IPS-20b (cell line): Measurements from ENCODE around the gene NAT8L.
"Not testable (repeated sequence)": the region's sequence is repeated elsewhere in the genome, so short reads cannot be mapped to it uniquely, and the experiment has no call there.

Experiments used
- H3K27ac ChIP-seq: one replicate; pipeline ENCODE4 v1.5.1; 2013; ENCODE audit warnings: low read length
- H3K27me3 ChIP-seq: 2 replicates; pipeline ENCODE4 v1.6.1; 2013; ENCODE audit warnings: mild to moderate bottlenecking, low read length, inconsistent platforms; ENCODE audit not compliant: insufficient read depth
- H3K36me3 ChIP-seq: 2 replicates; pipeline ENCODE4 v1.6.1; 2013; ENCODE audit warnings: low read depth, mild to moderate bottlenecking, inconsistent platforms, low read length, moderate library complexity; ENCODE audit not compliant: insufficient read depth
- H3K4me1 ChIP-seq: 2 replicates; pipeline ENCODE4 v1.6.1; 2013; ENCODE audit warnings: mild to moderate bottlenecking, control low read depth, inconsistent platforms, low read length, moderate library complexity; ENCODE audit not compliant: insufficient read depth
- H3K4me3 ChIP-seq: 2 replicates; pipeline ENCODE4 v1.5.1; 2013; ENCODE audit warnings: mild to moderate bottlenecking, low read length, inconsistent platforms
- H3K9ac ChIP-seq: 2 replicates; pipeline ENCODE4 v1.6.1; 2013; ENCODE audit warnings: low read depth, mild to moderate bottlenecking, inconsistent platforms, low read length, moderate library complexity
- H3K9me3 ChIP-seq: 2 replicates; pipeline ENCODE4 v1.6.1; 2013; ENCODE audit warnings: mild to moderate bottlenecking, low read depth, low read length, inconsistent platforms; ENCODE audit not compliant: insufficient read depth

Gene NAT8L

GRCh38 chr4:2059046-2059725, at the start of gene NAT8L:
TSS of gene NAT8L (plus strand) at chr4:2059327. CDS start at chr4:2059512, 185 bp downstream.
- H3K9ac ChIP-seq: no peak within 1 kb of the TSS
- H3K4me1 ChIP-seq: no peaks in the 10 kb centered on the region
- H3K27me3 ChIP-seq: peaks cover 62% of the 10 kb centered on the region
- peak within 1 kb of the TSS; percentile 50; the same call in 1 of the 2 replicates for H3K4me3 ChIP-seq
- no peaks in the 10 kb centered on the region for H3K9me3 ChIP-seq
- no peaks in the 10 kb centered on the region for H3K36me3 ChIP-seq
- H3K27ac ChIP-seq: no peak within 1 kb of the TSS

- Histone ChIP-seq H3K27ac (no peak overlapping the region), H3K9ac (peak overlapping the region; percentile 97; the same call in 1 of the 2 replicates)
Observed at GRCh38 chr4:2009651-2010233, 49.4 kb upstream of the NAT8L start.

GRCh38 chr4:2011583-2011982, 47.5 kb upstream of the NAT8L start:
- no peaks in the 10 kb centered on the region for H3K9me3 ChIP-seq
- no peaks in the 10 kb centered on the region; the same call in 1 of the 2 replicates for H3K27me3 ChIP-seq
- no peak overlapping the region for H3K9ac ChIP-seq
- peaks cover 3% of the 10 kb centered on the region; the same call in 1 of the 2 replicates for H3K4me1 ChIP-seq
- H3K4me3 ChIP-seq: no peak overlapping the region
- H3K36me3 ChIP-seq: peaks cover 5% of the 10 kb centered on the region; the same call in 1 of the 2 replicates
- no peak overlapping the region for H3K27ac ChIP-seq

More at GRCh38 chr4:2009651-2010233, 49.4 kb upstream of the NAT8L start:
- H3K4me1 ChIP-seq: peaks cover 3% of the 10 kb centered on the region; the same call in 1 of the 2 replicates
- H3K4me3 ChIP-seq: peak overlapping the region; percentile 93
- no peaks in the 10 kb centered on the region for H3K9me3 ChIP-seq
- H3K36me3 ChIP-seq: peaks cover 21% of the 10 kb centered on the region
- no peaks in the 10 kb centered on the region; the same call in 1 of the 2 replicates for H3K27me3 ChIP-seq

GRCh38 chr4:2015008-2015407, 44.1 kb upstream of the NAT8L start:
- Histone ChIP-seq H3K4me1 (no peaks in the 10 kb centered on the region), H3K9me3 (no peaks in the 10 kb centered on the region), H3K27me3 (peaks cover 4% of the 10 kb centered on the region), H3K27ac (no peak overlapping the region), H3K4me3 (no peak overlapping the region), H3K36me3 (no peaks in the 10 kb centered on the region), H3K9ac (no peak overlapping the region)

- not testable (repeated sequence) for H3K27me3 ChIP-seq, H3K36me3 ChIP-seq, H3K9ac ChIP-seq, H3K4me3 ChIP-seq, H3K4me1 ChIP-seq, H3K27ac ChIP-seq, H3K9me3 ChIP-seq
Observed at GRCh38 chr4:2021358-2022018, 37.6 kb upstream of the NAT8L start.

GRCh38 chr4:2024683-2025082, 34.4 kb upstream of the NAT8L start:
- Histone ChIP-seq H3K4me1 (no peaks in the 10 kb centered on the region; the same call in 1 of the 2 replicates), H3K9ac (no peak overlapping the region), H3K9me3 (peaks cover 5% of the 10 kb centered on the region; the same call in 1 of the 2 replicates), H3K27ac (no peak overlapping the region), H3K36me3 (no peaks in the 10 kb centered on the region), H3K27me3 (peaks cover 6% of the 10 kb centered on the region; the same call in 1 of the 2 replicates), H3K4me3 (no peak overlapping the region)

- no peak overlapping the region for H3K4me3 ChIP-seq
- H3K27me3 ChIP-seq: peaks cover 15% of the 10 kb centered on the region; the same call in 1 of the 2 replicates
- no peaks in the 10 kb centered on the region; the same call in 1 of the 2 replicates for H3K4me1 ChIP-seq
- H3K36me3 ChIP-seq: no peaks in the 10 kb centered on the region
- H3K27ac ChIP-seq: no peak overlapping the region
- no peak overlapping the region for H3K9ac ChIP-seq
- H3K9me3 ChIP-seq: peaks cover 5% of the 10 kb centered on the region; the same call in 1 of the 2 replicates
Observed at GRCh38 chr4:2025817-2026216, 33.3 kb upstream of the NAT8L start.

GRCh38 chr4:2027120-2027519, 32.0 kb upstream of the NAT8L start:
- H3K27me3 ChIP-seq: peaks cover 15% of the 10 kb centered on the region; the same call in 1 of the 2 replicates
- H3K27ac ChIP-seq, H3K36me3 ChIP-seq, H3K4me1 ChIP-seq, H3K9ac ChIP-seq, H3K4me3 ChIP-seq, H3K9me3 ChIP-seq: not testable (repeated sequence)

- not testable (repeated sequence) for H3K9me3 ChIP-seq, H3K27ac ChIP-seq, H3K4me1 ChIP-seq, H3K4me3 ChIP-seq, H3K9ac ChIP-seq, H3K36me3 ChIP-seq
- H3K27me3 ChIP-seq: peaks cover 48% of the 10 kb centered on the region
Observed at GRCh38 chr4:2031161-2031560, 28.0 kb upstream of the NAT8L start.

GRCh38 chr4:2036327-2036726, 22.8 kb upstream of the NAT8L start:
- Histone ChIP-seq H3K4me1 (no peaks in the 10 kb centered on the region), H3K9ac (no peak overlapping the region), H3K27ac (no peak overlapping the region), H3K36me3 (no peaks in the 10 kb centered on the region), H3K4me3 (no peak overlapping the region), H3K27me3 (peaks cover 75% of the 10 kb centered on the region), H3K9me3 (no peaks in the 10 kb centered on the region)

- no peaks in the 10 kb centered on the region for H3K4me1 ChIP-seq
- H3K36me3 ChIP-seq: no peaks in the 10 kb centered on the region
- H3K4me3 ChIP-seq: no peak overlapping the region
- H3K9me3 ChIP-seq: no peaks in the 10 kb centered on the region
- peaks cover 80% of the 10 kb centered on the region for H3K27me3 ChIP-seq
- no peak overlapping the region for H3K27ac ChIP-seq
- no peak overlapping the region for H3K9ac ChIP-seq
Observed at GRCh38 chr4:2036866-2037265, 22.3 kb upstream of the NAT8L start.
